WTC11 (cell line): ENCODE data around the gene USP48.
"Not testable (repeated sequence)": the region's sequence is repeated elsewhere in the genome, so short reads cannot be mapped to it uniquely, and the experiment has no call there.

Source experiments
- ATF2 ChIP-seq: sonication (generic); formaldehyde crosslinking; IDR thresholded peaks from 2 replicates; pipeline ENCODE4 v1.8.1; 2022; ENCODE audit warnings: low read depth, missing genetic modification reagents, borderline replicate concordance
- ATF3 ChIP-seq: sonication (generic); formaldehyde crosslinking; conservative IDR thresholded peaks from 2 replicates; pipeline ENCODE4 v1.8.1; 2022; ENCODE audit warnings: mild to moderate bottlenecking, missing genetic modification reagents
- CDX4 ChIP-seq: fragments of 250-450 bp; sonication (Bioruptor Pico); IDR thresholded peaks from 2 replicates; pipeline ENCODE4 v1.9.0; 2021; ENCODE audit warnings: moderate library complexity, mild to moderate bottlenecking, inconsistent platforms, borderline replicate concordance
- CREB1 ChIP-seq: sonication (generic); formaldehyde crosslinking; IDR thresholded peaks from 2 replicates; pipeline ENCODE4 v1.8.0; 2023; ENCODE audit warnings: mild to moderate bottlenecking, missing genetic modification reagents
- CTCF ChIP-seq: fragments of 200-600 bp; IDR thresholded peaks from 2 replicates; pipeline ENCODE4 v1.8.0; 2022; ENCODE audit warnings: antibody characterized with exemption
- FOXP4 ChIP-seq: sonication (generic); formaldehyde crosslinking; IDR thresholded peaks from 2 replicates; pipeline ENCODE4 v1.8.0; 2022; ENCODE audit warnings: mild to moderate bottlenecking, missing genetic modification reagents
- NR2C2 ChIP-seq: sonication (generic); formaldehyde crosslinking; IDR thresholded peaks from 2 replicates; pipeline ENCODE4 v1.8.0; 2022; ENCODE audit warnings: mild to moderate bottlenecking, missing genetic modification reagents
- SMAD3 ChIP-seq: sonication (generic); formaldehyde crosslinking; IDR thresholded peaks from 2 replicates; pipeline ENCODE4 v1.8.0; 2022; ENCODE audit warnings: missing genetic modification reagents, mild to moderate bottlenecking, borderline replicate concordance
- SMAD4 ChIP-seq: sonication (generic); formaldehyde crosslinking; IDR thresholded peaks from 2 replicates; pipeline ENCODE4 v1.8.0; 2022; ENCODE audit warnings: mild to moderate bottlenecking, missing genetic modification reagents
- SP1 ChIP-seq: sonication (generic); formaldehyde crosslinking; conservative IDR thresholded peaks from 2 replicates; pipeline ENCODE4 v1.8.1; 2022; ENCODE audit warnings: missing genetic modification reagents

- not testable (repeated sequence) for TF ChIP-seq SMAD3 (CRISPR knock-in tag); CDX4 (CRISPR knock-in tag); NR2C2 (CRISPR knock-in tag); SMAD4 (CRISPR knock-in tag); CREB1 (CRISPR knock-in tag); CTCF; SP1 (CRISPR knock-in tag); FOXP4 (CRISPR knock-in tag); ATF3 (CRISPR knock-in tag); ATF2 (CRISPR knock-in tag)
Observed at GRCh38 chr1:21770602-21771001, 12.3 kb downstream of the USP48 start.
